GM10266 (cell line): ENCODE results near the gene PSKH1.
A peak's percentile ranks its signal among the peaks of the same experiment; 100 is the strongest.
"Not testable (repeated sequence)": the region's sequence is repeated elsewhere in the genome, so short reads cannot be mapped to it uniquely, and the experiment has no call there.

Experiments used
- DNase-seq: peaks from one replicate; pipeline ENCODE4 v3.0.0; 2012; ENCODE audit errors: extremely low spot score
- CTCF ChIP-seq: IDR thresholded peaks from 2 replicates; pipeline ENCODE4 v1.5.1; 2012; ENCODE audit warnings: mild to moderate bottlenecking, low read depth; ENCODE audit not compliant: control insufficient read depth, insufficient read depth; ENCODE audit errors: missing control alignments

PSKH1 gene

DNA sequence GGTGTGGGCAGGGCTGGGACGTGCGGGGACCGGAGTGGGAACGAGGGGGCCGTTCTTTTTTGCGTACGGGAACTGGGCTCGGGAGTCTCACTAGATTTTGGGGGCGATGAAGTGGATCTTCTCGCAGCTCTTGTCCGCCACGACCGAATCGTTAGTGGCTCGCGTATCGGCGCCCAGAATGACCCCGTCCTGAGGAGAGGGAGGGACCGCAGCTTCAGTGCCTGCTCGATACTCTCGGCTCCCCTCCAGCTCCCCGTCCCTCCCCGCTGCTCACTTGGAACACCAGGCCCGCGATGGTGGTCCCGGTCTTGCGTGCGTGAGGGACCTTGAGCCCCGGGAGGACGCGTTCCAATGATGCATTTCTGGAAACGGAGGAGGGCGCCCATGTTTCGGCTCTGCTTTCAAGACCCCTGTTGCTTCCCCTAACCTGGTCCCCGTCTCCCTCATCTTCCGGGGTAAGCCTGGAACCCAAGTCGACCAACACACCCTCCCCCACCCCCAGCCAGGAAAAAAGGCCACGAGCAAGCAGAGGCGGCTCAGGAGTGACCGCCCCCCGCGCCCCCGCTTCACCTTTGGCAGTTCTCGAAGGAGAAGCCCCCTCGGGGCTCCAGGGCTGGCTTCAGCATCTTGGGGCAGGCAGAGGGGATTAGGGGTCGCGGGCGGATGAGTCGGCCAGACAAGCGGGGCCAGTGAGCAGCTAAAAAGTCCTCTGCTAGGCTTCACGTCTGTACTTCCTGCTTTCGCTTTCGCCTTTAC is 43.2 kb downstream of the PSKH1 start, which contains the start of gene PSMB10:
Gene PSMB10, minus strand, starts transcription at position 727 of the 756 bp plus-strand sequence. Its CDS starts 101 bp downstream, at position 626.
- peak; percentile 16 for TF ChIP-seq CTCF
- DNase-seq, result peak; percentile 43

DNA sequence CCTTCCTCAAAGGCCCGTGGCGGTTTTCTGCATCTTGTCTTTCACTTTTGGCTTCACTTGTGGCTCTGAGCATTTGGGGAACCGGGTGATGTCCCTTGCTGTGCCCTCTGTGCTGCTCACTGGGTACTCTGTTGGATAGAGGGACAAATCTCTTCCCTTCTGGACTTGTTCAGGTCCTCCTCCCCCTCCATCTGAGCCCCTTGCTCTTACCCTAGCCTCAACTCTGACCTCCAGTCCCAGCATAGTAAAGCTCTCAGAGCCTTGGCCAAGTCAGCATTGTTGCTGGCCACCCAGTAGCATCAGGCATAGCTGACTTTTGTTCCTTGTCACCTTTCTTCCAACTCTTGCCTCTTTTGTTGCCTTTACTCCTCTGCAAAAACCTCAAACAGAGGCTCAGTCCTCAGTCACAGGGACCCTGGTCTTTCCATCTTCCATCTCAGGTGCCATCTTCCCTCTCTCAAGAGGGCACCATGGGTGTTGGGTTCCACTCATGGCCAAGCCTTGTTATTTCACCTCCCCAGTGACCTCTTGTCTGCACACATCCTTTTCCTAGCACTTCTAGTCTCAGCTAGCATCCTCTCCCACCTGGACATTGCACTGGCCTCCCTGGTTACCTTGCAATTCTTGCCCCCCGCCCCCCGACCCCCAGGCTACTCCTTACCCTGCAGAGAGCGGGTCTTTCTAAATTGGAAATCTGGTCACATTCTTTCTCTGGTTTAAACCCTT is 44.0 kb downstream of the PSKH1 start:
- peak; percentile 91 for DNase-seq
- no peak for TF ChIP-seq CTCF

GRCh38 chr16:67937713-67938112 is 44.7 kb downstream of the PSKH1 start:
- DNase-seq, result not testable (repeated sequence)

- no peak for TF ChIP-seq CTCF
- no peak for DNase-seq
Measured at GRCh38 chr16:67939507-67940445, 46.7 kb downstream of the PSKH1 start.

GRCh38 chr16:67940446-67941089 is 47.5 kb downstream of the PSKH1 start:
- no peak for TF ChIP-seq CTCF
- DNase-seq, result no peak

- DNase-seq, result peak; percentile 21
- no peak for TF ChIP-seq CTCF
Measured at GRCh38 chr16:67941469-67942199, 48.6 kb downstream of the PSKH1 start.
